Vagina (tissue), 2 donors: ENCODE measurements around the gene RPN2. TPM values are rescaled to one million over a fixed set of nuclear protein-coding genes. Genes with fewer than 3 reads are reported as not detected.

Experiments
- DNase-seq, 2 donors: peaks; one replicate each; pipeline ENCODE4 v3.0.0-alpha.2; 2017; ENCODE audit errors: extremely low spot score in 2 of 2
- H3K27ac ChIP-seq: fragments of 200-600 bp; sonication (generic); one replicate; pipeline ENCODE4 v1.5.1; 2019
- H3K27me3 ChIP-seq: fragments of 200-600 bp; sonication (generic); one replicate; pipeline ENCODE4 v1.5.1; 2019
- H3K36me3 ChIP-seq, 2 donors: fragments of 200-600 bp; sonication (generic); one replicate each; pipeline ENCODE4 v1.5.1; 2017 to 2019
- H3K4me1 ChIP-seq: fragments of 200-600 bp; sonication (generic); one replicate; pipeline ENCODE4 v1.5.1; 2019
- H3K4me3 ChIP-seq, 2 donors: fragments of 200-600 bp; sonication (generic); 1 replicate in 1 of 2; 2 replicates in 1 of 2; pipeline ENCODE4 v1.5.1; 2016 to 2019
- H3K9me3 ChIP-seq: fragments of 200-600 bp; sonication (generic); one replicate; pipeline ENCODE4 v1.5.1; 2019
- POLR2A ChIP-seq, 2 donors: fragments of 450-650 bp; IDR thresholded peaks; one replicate each; pipeline ENCODE4 v1.6.1; 2017; ENCODE audit warnings: antibody characterized with exemption in 2 of 2, mild to moderate bottlenecking in 2 of 2, moderate library complexity in 2 of 2
- POLR2AphosphoS5 ChIP-seq, 2 donors: sonication (generic); formaldehyde crosslinking; IDR thresholded peaks; one replicate each; pipeline ENCODE4 v1.9.0; 2017; ENCODE audit warnings: antibody characterized with exemption in 2 of 2, mild to moderate bottlenecking in 2 of 2, low read depth in 1 of 2; ENCODE audit not compliant: insufficient read depth in 1 of 2
- intact Hi-C: fragments of 100-400 bp; cut with DNase I; formaldehyde crosslinking; loops from one replicate; pipeline ENCODE4 v1.15.1; 2023
- total RNA-seq: library from RNA; depleted of rRNA; stranded (reverse); fragments of >200 nt; gene quantifications from one replicate; pipeline ENCODE4 v1.2.3, GENCODE V29; 2016
- TF ChIP-seq, protein P1 (sequence below), 3 experiments: fragments of 450-650 bp in 2 of 3; fragments of 200-600 bp in 1 of 3; sonication (generic) in 1 of 3; IDR thresholded peaks; one replicate each; pipeline ENCODE4 v1.5.1; 2017 to 2019; ENCODE audit warnings: antibody characterized with exemption in 3 of 3, mild to moderate bottlenecking in 2 of 3, moderate library complexity in 2 of 3

RPN2 gene
- total RNA-seq, 1 donor from 2014 or later, result 103 TPM

DNA sequence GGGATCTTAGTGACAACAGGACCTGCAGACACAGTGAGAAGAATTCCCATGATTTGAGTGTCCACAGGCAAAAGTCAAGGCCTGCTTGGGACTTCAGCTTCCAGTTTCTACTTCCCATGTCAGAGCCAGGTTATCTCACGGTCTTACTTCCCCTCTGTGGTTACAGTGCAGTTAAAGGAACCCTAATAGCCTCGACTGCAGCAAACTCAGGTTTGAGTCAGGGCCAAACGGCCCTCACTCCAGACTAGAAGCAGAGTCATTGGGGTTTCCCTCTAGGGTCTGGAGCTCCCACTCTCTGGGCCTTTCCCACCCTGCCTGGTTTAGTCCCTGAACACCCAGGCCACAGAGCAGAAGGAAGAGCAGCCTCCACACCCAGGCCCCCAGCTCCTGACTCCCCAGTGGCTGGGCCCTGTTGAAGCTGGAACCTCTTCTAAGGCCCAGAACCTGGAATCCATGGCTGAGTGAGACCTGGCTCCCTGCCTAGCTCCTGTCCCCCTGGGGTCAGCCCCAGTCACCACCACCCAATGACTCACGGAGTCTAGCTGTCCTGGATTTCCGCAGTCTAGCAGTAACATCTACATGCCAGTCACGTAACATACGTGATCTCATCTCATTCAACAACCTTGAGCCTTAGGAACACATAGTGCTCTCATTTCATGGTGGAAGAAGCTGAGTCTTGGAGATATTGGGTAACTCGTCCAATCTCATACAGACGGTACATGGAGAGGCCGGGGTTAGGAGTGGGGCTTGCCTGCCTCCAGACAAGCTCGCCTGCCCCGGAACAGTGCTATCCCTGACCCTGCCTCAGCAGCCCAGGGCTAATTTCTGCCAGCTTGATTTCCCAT lies 91.7 kb downstream of the RPN2 start:
- TF ChIP-seq POLR2A (IDR thresholded peaks at IDR 0.05), result no peak
- TF ChIP-seq, protein P1, sequence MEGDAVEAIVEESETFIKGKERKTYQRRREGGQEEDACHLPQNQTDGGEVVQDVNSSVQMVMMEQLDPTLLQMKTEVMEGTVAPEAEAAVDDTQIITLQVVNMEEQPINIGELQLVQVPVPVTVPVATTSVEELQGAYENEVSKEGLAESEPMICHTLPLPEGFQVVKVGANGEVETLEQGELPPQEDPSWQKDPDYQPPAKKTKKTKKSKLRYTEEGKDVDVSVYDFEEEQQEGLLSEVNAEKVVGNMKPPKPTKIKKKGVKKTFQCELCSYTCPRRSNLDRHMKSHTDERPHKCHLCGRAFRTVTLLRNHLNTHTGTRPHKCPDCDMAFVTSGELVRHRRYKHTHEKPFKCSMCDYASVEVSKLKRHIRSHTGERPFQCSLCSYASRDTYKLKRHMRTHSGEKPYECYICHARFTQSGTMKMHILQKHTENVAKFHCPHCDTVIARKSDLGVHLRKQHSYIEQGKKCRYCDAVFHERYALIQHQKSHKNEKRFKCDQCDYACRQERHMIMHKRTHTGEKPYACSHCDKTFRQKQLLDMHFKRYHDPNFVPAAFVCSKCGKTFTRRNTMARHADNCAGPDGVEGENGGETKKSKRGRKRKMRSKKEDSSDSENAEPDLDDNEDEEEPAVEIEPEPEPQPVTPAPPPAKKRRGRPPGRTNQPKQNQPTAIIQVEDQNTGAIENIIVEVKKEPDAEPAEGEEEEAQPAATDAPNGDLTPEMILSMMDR (IDR thresholded peaks at IDR 0.05), result no peak
- no peak for TF ChIP-seq POLR2AphosphoS5 (IDR thresholded peaks at IDR 0.05; ENCODE audit: insufficient read depth in 1 of 2, low read depth in 1 of 2)
- DNase-seq, result no peak
- intact Hi-C loops, result loop anchor here (5.0 kb wide), 1 partner anchor 262 kb away; no protein-coding TSS in a partner anchor
- no peaks in the 10 kb centered on the region for H3K9me3 ChIP-seq
- H3K36me3 ChIP-seq, result no peaks in the 10 kb centered on the region
- H3K4me1 ChIP-seq, result peaks cover 7% of the 10 kb centered on the region
- H3K27ac ChIP-seq, result no peak overlapping the region
- H3K4me3 ChIP-seq, result no peak overlapping the region
- no peaks in the 10 kb centered on the region for H3K27me3 ChIP-seq

DNA sequence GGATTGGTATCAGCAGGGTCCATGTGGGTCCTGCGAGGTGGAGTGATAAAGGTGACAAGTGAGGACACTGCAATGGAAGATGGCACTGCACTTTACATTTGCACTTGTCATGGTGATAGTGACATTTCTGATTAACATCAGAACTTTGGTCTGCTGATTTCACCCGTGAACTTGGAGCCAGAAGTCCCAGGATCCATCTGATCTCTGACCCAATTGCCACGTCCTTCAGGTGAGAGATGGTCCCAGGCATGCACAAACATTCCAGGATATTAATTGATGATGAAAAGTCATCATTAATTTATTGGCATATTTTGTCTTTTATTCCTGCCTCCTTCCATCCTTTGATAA lies 92.3 kb downstream of the RPN2 start:
- Histone ChIP-seq H3K9me3 (no peaks in the 10 kb centered on the region), H3K27ac (no peak overlapping the region), H3K36me3 (no peaks in the 10 kb centered on the region), H3K27me3 (no peaks in the 10 kb centered on the region), H3K4me1 (peaks cover 9% of the 10 kb centered on the region), H3K4me3 (no peak overlapping the region)
- TF ChIP-seq POLR2AphosphoS5 (IDR thresholded peaks at IDR 0.05; ENCODE audit: insufficient read depth in 1 of 2, low read depth in 1 of 2) (no peak), POLR2A (IDR thresholded peaks at IDR 0.05) (no peak)
- TF ChIP-seq, protein P1 (IDR thresholded peaks at IDR 0.05), result no peak
- intact Hi-C loops, result loop anchor here (5.0 kb wide), 1 partner anchor 261 kb away; no protein-coding TSS in a partner anchor
- DNase-seq, result no peak

DNA sequence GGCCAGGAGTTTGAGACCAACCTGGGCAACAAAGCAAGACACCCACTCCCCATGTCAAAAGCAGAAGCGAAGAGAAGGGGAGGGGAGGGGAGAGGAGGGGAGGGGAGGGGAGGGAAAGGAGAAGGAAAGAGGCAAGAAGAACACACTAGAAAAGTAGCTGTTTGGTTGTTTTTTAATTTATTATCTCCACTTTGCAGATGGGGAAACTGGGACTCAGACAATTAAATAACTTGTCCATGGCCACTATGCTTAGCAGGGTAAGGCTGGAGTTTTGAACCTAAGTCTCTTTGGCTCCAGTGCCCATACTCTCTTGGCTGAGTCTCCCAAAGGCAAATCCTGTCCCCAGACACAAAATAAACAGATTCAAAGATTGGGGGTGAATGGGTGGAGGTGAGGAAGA lies 94.9 kb downstream of the RPN2 start:
- no peak overlapping the region for H3K4me3 ChIP-seq
- H3K36me3 ChIP-seq, result no peaks in the 10 kb centered on the region
- peaks cover 18% of the 10 kb centered on the region for H3K4me1 ChIP-seq
- H3K9me3 ChIP-seq, result no peaks in the 10 kb centered on the region
- intact Hi-C loops, result loop anchor here (5.0 kb wide), 1 partner anchor 258 kb away; no protein-coding TSS in a partner anchor
- TF ChIP-seq POLR2AphosphoS5 (IDR thresholded peaks at IDR 0.05; ENCODE audit: insufficient read depth in 1 of 2, low read depth in 1 of 2) (no peak), POLR2A (IDR thresholded peaks at IDR 0.05) (no peak)
- TF ChIP-seq, protein P1 (IDR thresholded peaks at IDR 0.05), result no peak
- H3K27ac ChIP-seq, result no peak overlapping the region
- DNase-seq, result no peak
- H3K27me3 ChIP-seq, result no peaks in the 10 kb centered on the region

DNA sequence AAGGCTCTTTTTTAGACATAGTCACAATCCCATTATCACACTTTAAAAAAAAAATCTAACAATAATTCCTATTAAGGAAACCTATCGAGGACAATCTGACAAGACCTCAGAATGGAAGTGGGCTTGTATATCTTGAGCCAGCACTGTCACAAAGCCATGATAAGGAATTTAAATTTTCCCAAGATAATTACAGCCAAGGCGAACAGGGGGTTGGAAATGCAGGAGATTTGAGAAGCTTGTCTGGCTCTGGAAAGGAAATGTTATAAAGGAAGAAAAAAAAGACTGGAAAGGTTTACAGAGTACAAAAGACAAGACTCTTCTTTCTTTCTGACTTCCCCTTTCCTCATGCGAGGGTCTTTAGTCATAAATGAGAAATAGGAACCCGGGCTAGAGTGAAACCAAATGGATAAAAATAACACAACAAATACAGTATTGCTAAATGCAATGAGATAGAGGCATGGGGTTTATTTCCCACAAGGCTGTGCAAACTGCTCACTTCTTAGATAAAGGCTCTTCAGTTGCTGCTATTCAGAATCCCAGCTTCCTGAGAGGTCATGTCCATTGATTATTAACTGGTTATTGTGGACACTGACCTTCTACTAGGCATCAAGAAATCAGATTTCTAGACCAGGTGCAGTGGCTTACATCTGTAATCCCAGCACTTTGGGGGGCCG lies 95.9 kb downstream of the RPN2 start:
- Histone ChIP-seq H3K9me3 (no peaks in the 10 kb centered on the region), H3K27me3 (no peaks in the 10 kb centered on the region), H3K4me1 (peaks cover 13% of the 10 kb centered on the region), H3K4me3 (no peak overlapping the region), H3K36me3 (no peaks in the 10 kb centered on the region), H3K27ac (no peak overlapping the region)
- no peak for DNase-seq
- intact Hi-C loops, result loop anchor here (5.0 kb wide), 1 partner anchor 257 kb away; no protein-coding TSS in a partner anchor
- TF ChIP-seq POLR2A (IDR thresholded peaks at IDR 0.05) (no peak), POLR2AphosphoS5 (IDR thresholded peaks at IDR 0.05; ENCODE audit: insufficient read depth in 1 of 2, low read depth in 1 of 2) (no peak)
- TF ChIP-seq, protein P1 (IDR thresholded peaks at IDR 0.05), result no peak
